Glomerular visceral epithelial cell (primary cell): ENCODE measurements around the gene TMEM26.
A peak's percentile ranks its signal among the peaks of the same experiment; 100 is the strongest.
"Not testable (repeated sequence)": the region's sequence is repeated elsewhere in the genome, so short reads cannot be mapped to it uniquely, and the experiment has no call there.

Experiments
- DNase-seq: peaks from one replicate; pipeline ENCODE4 v3.0.0-alpha.2; 2016; ENCODE audit errors: extremely low spot score

The TMEM26 gene

GRCh38 chr10:61400524-61400923 lies 52.7 kb downstream of the TMEM26 start:
- DNase-seq, result no peak

- no peak for DNase-seq
Measured at GRCh38 chr10:61399406-61399805, 53.8 kb downstream of the TMEM26 start.

- no peak for DNase-seq
Measured at GRCh38 chr10:61398366-61399129, 54.6 kb downstream of the TMEM26 start.

GRCh38 chr10:61397175-61397986 lies 55.8 kb downstream of the TMEM26 start:
- peak; percentile 45 for DNase-seq

DNA sequence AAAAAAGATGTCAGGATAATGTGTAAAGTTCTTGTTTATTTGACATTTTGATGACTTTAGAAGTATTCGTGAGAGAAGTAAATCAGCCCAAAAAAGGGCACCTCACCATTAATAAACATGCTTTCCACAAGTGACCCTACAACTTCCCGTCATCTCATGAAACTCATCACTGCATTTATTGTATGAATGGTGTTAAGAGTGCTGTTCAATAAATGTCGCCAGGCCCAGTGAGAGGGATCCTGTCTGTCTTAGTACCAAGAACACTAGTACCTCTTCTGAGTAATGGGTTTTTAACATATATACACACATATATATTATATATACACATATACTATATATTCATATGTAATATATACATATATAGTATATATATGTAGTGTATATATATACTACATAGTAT lies 61.9 kb downstream of the TMEM26 start:
- no peak for DNase-seq

DNA sequence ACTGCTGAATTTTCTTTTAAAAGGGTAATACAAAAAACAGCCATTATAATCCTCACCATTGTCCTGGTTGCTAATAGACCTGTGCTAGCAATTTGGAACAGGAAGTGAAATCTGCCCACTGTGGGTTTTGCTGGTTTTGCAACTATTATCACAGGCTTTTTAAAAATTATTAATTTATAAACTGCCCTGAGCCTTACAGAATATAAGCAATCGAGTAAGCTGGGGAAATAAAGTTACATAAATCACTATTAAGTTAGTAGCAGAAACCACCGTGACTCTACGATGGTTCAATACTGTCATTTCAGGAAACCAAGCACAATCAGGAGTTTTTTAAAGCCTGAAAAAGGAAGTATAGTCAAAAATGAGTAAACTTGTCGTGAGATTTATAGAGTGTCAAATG lies 62.3 kb downstream of the TMEM26 start:
- DNase-seq, result no peak

GRCh38 chr10:61389887-61390286 lies 63.3 kb downstream of the TMEM26 start:
- peak; percentile 54 for DNase-seq

- not testable (repeated sequence) for DNase-seq
Measured at GRCh38 chr10:61388986-61389385, 64.2 kb downstream of the TMEM26 start.

GRCh38 chr10:61385231-61386001 lies 67.8 kb downstream of the TMEM26 start:
- no peak for DNase-seq

- not testable (repeated sequence) for DNase-seq
Measured at GRCh38 chr10:61381153-61381552, 72.0 kb downstream of the TMEM26 start.

- DNase-seq, result no peak
Measured at GRCh38 chr10:61378865-61379264, 74.3 kb downstream of the TMEM26 start.

DNA sequence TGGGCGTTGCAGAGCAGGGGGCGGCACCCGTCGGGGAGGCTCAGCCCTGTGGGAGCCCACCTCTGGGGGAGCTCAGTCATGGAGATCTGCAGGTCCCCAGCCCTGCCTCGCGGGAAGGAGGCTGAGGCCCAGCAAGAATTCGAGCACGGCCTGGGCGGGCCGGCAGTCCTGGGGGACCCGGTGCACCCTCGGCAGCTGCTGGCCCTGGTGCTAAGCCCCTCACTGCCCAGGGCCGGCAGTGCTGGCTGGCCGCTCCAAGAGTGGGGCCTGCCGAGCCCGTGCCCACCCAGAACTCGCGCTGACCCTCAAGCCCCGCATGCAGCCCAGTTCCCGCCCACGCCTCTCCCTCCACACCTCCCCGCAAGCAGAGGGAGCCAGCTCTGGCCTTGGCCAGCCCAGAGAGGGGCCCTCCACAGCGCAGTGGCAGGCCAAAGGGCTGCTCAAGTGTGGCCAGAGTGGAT lies 76.2 kb downstream of the TMEM26 start:
- DNase-seq, result no peak

DNA sequence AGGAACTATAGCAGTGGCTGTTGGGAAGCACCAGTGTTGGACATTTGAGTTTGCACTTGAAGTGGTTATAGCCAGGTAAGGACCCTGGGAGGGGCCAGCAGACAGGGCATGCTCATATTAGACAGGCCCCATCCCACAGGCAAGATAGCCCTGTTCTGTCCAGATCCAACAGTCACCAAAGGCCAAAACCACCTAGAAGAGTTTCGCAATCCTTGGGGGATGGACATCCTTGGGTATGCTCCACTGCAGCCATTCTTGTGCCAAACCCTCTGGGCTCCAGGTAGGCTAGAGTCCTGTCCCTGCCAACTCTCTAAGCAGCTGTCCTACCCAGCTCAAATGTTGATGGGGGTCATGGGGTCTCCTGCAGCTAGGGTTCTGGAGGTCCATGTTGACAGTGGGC lies 76.8 kb downstream of the TMEM26 start:
- DNase-seq, result no peak

DNA sequence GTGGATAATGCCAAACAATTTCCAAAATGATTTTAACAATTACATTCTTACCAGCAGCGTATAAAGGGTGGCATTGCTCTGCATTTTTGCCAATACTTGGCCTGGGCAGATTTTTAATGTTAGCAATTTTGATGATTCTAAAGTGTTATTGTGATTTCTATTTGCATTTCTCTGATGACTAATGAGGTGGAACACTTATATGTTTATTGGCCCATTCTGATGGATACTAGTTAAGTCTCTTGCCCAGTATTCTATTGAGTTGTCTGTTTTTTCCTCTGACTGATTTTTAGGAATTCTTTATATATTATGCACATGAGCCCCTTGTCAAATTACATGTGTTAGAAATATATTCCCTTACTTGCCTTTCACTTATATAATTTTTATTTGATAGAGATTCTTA lies 86.8 kb downstream of the TMEM26 start:
- no peak for DNase-seq

DNA sequence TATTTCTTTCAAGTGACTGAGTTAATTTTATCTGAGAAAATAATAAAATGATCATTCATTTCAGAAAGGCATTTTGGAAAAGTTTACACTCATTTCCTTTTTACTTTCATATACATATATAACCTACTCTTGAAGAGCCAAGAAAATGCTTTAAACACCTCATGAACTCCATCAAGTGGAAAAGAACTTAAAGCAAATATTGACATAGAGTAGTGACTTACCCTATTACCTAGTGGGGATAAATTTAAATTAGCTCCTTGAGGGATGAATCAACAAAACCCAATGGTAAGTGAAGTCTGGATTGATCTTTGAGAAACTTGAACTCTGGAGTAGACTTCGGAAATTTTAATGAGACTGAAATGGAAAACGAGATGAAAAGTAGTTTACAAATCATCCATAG lies 88.6 kb downstream of the TMEM26 start:
- no peak for DNase-seq

- no peak for DNase-seq
Measured at GRCh38 chr10:61363006-61363405, 90.2 kb downstream of the TMEM26 start.

DNA sequence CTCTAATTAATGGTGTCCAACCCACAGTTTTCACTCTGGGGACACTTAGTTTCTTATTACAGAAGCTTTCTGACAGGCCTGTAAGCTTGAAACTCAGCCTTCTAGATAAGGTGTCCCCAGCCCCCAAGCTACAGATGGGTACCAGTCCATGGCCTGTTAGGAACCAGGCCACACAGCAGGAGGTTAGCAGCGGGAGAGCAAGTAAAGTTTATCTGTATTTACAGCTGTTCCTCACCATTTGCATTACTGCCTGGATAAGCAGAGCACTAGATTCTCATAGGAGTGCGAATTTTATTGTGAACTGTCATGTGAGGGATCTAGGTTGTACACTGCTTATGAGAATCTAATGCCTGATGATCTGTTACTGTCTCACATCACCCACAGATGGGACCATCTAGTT lies 93.7 kb downstream of the TMEM26 start:
- no peak for DNase-seq

- no peak for DNase-seq
Measured at GRCh38 chr10:61357687-61358086, 95.5 kb downstream of the TMEM26 start.
